GM19452 (cell line): ENCODE results near the gene C10orf53.

ENCODE experiments used
- ATAC-seq: cut with Tn5 transposase; IDR thresholded peaks from one replicate; pipeline ENCODE4 v1.9.1; 2021; ENCODE audit not compliant: unreplicated experiment

C10orf53 gene

DNA sequence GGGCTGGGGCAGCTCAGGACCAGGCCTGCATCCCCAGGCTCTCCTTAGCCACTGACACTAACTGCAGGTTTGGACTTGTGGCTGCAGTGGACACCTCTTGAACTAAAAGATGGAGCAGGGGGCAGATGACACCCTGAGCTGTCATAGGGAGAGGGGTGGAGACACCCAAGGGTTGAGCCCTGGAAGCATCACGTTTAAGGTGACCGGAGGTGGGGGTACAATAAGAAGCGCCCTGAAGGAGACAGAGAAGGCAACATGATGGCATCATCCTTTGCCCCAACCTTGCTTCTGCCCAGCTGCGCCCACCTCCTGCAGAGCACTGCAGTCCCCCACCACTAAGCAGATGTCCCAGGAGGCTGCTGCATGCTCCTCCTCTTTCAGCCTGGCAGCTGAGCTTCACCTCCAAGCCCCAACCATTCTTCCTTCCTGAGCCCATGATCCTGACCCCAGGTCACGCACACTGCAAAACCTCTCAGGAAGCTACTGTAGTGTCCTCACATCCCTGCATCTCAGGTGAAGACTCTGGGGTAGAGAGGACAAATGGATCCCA, 57.2 kb downstream of the C10orf53 start:
- ATAC-seq = no peak

DNA sequence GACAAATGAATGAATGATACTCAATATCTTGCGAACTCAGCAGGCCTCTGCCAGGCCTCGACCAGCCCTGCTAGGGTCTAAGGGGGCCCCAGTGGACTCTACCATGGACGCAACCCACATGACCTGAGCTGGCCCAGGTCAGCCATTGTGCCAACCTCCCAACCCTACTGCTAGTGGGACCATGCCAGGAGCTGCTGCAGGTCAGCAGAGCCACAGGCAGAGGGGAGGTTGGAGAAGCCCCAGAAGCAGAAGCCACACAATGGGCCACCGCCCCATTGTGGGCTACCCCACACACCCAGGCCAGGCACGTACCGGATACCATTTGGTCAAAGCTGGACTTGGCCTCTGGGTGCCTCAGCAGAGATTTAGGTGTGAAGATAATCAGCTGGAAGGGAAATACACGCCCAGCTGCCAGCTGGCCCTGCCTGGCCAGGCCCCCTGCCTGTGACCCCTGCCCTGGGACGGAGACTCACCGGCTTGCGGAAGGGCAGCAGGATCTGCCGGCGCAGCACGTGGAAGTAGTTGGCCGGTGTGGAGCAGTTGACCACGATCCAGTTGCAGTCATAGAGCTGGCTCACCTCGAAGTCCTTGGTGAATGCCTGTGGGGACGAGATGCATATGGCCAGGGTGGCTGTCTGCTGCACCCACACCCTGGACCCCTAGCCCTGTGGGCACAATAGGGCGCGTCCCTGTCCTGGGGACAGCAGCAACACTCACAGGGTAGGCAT, 58.2 kb downstream of the C10orf53 start:
- ATAC-seq = no peak

DNA sequence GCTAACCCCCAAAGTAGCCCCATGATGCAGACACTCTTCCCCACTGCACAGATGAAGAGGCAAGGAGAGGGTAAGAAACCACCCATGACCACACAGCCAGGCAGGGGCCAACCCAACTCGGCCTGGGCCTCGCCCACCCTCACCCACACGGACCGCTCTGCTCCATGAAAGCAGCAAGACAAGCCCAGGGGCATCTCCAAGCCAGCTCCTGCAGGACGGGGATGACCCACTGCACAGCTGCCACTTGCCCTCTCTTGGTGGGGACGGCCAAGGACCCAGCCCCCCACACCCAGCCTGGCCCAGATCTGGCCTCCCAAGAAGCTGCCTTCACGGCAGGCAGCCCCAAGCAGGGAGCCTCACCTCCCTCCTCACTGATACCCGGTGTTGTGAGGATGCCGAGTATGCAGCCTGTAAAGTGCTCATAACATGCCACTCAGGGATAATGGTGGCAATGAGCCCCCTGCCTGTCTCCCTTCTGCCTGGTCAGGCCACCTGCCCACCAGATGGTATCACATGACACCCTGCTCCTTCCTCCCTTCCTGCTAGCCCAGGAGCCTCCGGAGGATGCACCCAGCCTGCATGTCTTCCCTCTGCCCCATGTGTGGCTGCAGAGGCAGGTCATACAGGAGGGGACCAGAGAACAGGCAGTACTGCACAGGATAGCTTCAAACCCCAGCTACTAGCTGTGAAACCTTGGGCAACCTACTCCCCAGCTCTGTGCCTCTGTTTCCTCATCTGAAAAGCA, 59.3 kb downstream of the C10orf53 start:
- ATAC-seq = no peak

DNA sequence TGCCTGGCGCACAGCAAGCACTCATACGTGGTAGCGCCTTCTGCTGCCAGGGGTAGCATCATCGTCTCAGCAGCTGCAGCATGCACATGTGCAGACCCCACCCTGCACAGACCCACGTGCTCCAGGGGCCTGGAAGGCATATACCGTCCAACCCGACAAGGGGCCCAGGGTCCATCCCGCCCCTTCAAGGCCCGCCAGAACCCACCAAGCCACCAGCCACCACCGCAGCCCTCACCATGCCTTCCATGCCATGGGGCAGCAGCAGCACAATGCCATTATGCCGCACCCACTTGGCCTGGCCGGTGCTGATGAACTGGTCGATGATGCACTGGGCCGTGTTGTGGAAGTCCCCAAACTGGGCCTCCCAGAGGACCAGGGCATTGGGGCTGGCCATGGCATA, 60.0 kb downstream of the C10orf53 start:
- ATAC-seq = no peak

DNA sequence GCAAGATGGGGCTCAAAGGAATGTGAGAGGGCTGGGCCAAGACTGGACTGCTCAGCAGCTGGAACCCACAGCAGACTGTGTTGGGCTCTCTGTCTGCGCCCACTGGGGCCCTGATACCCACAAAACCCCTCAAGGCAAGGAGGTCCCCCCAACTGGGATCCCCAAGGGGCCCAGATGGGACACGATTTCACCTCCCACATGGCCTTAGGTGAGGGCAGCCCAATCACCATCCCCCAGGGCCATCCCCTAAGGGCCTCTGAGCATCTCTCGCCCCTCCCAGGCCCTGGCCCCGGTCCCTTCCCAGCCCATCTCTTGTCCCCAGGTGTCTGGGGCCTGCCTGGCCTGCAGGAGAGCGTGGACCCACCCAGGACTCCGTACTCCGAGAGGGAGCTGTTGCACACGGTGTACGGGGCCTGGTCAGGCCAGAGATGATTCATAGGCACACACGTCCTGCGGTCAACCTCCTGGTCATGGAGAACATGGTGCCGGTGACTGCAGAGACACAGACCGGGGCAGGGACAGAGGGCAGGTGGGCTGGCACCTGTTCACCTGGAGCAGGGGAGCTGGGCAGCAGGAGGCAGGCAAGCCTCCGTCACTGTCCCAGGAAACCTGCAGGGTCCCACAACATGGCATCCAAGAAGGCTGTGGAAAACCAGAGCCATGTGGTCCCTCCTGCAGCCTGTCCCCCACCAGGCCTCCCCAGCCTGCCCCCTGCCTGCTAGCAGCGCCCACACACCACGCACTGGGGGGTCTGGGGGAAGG, 61.1 kb downstream of the C10orf53 start:
- ATAC-seq = no peak

DNA sequence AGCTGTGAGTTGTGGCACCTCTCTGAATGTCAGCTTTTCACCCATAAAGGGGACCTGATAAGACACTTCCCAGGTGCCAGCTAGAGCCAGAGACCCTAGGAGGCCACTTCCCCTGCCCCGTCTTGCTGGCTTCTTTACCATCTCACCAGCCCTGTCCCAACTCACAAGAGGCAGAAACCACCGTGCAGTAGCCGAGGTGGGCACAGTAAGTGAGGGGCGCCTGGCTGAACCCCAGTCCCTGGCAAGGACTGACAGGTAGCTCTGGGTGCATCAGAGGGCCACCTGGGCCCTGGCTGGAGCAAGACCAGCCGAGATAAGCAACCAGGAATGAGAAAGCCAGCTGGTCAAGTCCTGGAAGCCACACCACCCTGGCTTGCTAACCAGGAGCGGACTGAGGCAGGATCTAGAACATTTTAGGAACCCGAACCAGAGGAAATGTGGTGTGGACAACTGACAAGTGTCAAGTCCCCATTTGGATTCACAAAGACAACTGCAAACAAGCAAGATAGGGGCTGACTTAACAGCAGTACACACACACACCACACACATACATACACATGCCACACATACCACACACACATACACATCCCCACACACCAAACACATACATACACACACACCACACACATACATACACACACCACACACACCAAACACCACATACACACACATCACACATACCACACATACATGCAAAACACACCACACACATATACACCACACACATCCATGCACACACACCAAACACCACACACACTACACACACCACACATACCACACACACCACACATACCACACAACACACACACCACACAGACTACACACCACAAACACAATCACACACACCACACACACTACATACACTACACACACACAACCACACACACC, 61.9 kb downstream of the C10orf53 start:
- ATAC-seq = no peak

DNA sequence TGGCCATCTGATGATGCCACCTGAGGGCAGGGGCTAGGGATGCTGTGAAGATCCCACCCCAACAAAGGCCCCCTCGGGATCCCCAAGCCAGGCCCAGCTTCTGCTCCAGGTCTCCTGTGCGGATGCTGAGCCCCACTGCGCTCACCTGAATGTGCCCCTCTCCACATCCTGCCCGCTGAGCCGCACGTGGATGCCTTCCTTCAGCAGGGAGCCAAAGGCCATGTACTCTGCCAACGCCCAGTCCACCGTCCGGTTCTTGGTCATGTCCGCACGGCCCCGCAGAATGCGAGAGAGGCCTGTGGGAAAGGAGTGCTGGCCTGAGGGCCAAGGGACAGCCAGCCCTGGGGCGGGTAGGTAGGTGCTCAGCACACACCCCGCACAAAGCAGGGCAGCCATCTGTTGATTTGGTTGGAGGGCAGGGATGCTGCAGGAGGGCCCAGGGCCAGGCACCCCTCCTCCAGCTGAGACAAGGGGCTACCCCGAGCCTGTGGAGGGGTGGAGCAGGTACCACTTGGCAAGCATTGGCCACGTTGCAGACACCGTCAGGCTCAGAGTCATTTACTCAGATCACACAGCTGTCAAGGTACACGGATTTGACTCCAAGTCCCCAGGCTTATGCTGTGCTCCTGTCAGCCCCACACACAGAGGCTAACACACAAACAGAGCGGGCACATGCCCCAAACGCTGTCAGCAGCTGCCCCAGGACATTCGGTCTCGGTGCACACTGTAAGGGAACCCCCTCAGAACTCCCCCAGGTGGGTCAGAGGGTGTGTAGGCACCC, 63.4 kb downstream of the C10orf53 start:
- ATAC-seq = no peak

DNA sequence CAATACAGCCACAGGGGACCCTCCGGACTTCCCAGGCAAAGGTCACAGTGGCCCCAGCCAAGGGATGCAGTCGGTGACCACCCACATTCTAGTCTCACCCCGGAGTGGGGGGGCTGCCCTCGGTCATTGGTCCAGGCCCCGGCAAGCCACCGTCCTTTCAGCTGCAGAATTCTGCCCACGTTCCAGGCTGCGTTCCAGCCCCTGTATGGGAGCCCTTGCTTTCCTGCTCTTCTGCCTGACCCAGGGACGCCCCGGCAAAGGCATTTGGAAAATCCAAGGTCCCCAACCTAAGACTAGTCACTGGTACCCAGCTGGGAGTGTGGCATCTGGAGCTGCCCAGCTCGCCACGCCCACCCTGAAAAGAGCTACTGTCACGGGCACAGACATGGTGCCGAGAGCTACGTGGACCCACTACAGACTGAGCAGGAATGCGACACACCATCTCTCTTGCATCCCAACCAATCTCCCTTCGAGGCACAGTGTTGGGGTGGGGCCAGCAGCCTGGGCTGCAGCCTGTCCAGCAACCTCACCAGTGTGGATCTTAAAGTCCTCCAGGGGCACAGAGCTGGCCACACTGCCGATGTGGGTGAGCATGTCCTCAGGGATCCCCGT, 64.1 kb downstream of the C10orf53 start:
- no peak for ATAC-seq

DNA sequence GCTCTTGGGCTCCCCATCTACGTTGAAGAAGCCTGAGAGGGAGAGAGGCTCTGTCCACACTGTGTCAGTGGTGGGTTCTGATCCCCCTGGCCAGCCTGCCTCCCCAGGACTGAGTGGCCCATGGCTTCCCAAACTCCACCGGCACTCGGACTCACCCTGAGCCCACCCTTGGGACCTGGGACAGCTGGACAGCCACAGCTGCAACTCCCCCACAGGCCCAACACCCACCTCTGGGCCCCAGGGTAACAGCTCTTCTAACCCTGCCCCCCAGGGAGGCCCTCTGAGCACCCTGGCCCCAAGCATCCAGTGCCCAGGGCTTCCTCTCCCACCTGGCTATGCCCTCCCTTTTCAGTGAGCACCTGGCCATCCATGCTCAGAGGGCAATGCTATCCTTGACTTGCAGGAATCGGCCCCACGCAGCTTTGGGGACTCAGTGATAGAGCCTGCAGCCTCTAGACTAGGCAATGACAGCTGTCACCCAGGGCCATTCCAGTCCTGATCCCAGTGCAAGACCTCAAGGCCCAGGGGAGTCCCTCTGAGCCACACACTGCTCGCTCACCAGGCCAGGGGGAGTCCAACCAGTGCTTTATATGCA, 64.7 kb downstream of the C10orf53 start:
- no peak for ATAC-seq

DNA sequence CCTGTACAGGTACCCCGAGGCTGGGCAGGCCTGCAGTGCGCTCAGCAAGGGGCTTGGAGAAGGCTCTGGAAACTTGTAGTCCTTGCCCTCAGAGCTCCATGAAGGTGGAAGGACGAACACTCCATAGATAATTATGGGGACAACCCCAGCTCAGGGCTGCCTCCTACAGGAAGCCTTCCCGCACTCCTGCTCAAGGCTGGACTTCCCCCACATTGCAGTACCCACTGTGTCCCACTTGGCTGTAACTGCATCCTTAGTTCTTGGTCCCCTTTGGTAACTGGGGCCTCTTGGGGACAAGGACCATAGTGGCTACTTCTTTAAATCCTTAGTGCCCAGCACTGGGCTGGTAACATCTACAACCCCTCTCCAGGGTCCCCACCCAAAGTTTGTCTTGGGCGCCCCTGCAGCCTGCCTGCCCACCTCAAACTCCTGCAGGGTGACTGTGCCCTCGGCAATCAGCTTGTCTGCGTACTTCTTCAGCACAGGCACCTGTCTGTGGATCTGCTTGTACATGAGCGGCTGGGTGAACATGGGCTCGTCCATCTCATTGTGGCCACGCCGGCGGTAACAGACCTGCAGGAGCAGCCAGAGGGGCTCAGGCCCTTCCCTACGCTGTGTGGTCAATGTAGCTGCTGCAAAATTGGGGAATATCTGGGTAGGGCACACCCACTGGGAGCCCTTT, 65.6 kb downstream of the C10orf53 start:
- no peak for ATAC-seq

DNA sequence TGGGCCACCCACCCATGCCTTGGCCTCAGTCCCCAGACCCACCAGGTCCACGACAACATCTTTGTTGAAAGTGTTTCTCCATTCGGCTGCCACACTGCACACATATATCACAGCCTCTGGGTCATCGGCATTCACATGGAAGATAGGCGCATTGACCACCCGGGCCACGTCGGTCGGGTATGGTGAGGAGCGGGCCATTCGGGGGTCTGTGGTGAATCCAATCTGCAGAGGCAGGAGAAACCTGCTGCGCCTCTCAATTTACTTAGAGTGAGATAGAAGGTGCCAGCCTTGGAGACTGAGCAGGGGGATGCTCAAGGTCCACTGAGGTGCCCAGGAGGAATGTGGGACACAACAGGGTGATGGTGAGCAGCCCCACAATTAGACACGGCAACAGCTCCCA, 66.3 kb downstream of the C10orf53 start:
- ATAC-seq = no peak

DNA sequence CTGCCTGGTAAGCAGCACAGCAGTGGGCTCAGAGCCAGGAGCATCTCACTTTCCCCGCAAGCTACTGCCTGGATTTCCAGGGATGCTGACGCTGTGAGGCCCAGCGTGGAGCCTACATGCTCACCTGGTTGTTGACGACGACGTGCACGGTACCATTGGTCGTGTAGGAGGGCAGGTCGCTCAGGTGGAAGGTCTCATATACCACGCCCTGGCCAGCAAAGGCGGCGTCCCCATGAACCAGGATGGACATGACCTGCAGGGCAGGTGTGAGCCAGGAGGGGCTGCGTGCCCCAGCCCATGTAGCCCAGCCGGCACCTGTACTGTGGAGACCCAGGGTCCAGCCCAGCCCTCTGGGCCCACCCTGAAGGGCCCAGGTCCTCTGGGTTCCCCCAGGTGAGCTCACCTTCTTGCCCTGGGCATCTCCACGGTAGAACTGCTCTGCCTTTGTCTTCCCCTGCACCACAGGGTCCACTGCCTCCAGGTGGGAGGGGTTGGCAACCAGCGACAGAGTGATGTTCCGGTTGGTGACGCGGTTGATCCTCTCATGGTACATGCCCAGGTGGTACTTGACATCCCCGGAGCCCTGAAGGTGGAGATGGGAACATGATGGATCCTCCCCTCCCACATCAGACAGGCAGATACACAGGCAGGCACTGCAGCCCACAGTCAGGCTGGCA, 67.3 kb downstream of the C10orf53 start:
- no peak for ATAC-seq
